ENCODE measurements around the gene DUSP14.

- no peak for TF ChIP-seq SP1 (CRISPR knock-in tag; conservative IDR thresholded peaks at IDR 0.05)
- no peak for TF ChIP-seq USF1 (CRISPR knock-in tag; IDR thresholded peaks at IDR 0.05)
- TF ChIP-seq CTCF (IDR thresholded peaks at IDR 0.05): no peak
- TF ChIP-seq USF2 (CRISPR knock-in tag; IDR thresholded peaks at IDR 0.05): no peak
- no peak for TF ChIP-seq ZBTB43 (CRISPR knock-in tag; IDR thresholded peaks at IDR 0.05)
- no peak for TF ChIP-seq NFYB (CRISPR knock-in tag; conservative IDR thresholded peaks at IDR 0.05; ENCODE audit: low read depth)
- TF ChIP-seq SMAD3 (CRISPR knock-in tag; IDR thresholded peaks at IDR 0.05; ENCODE audit: borderline replicate concordance): no peak
- no peak for TF ChIP-seq ATF6 (CRISPR knock-in tag; IDR thresholded peaks at IDR 0.05)
- TF ChIP-seq CBFB (CRISPR knock-in tag; IDR thresholded peaks at IDR 0.05; ENCODE audit: low read depth): no peak
- TF ChIP-seq ELF4 (CRISPR knock-in tag; IDR thresholded peaks at IDR 0.05; ENCODE audit: low read depth): no peak
These were observed 65.7 kb downstream of the DUSP14 start for GRCh38 chr17:37555386-37555785.

All from WTC11 (cell line).